Spleen (tissue), 7 donors: Measurements from ENCODE around the gene HAAO.

Source experiments
- CTCF ChIP-seq, 11 experiments: fragments of 200-600 bp in 7 of 11; fragments of 450-650 bp in 4 of 11; sonication (generic) in 4 of 11; IDR thresholded peaks in 8 of 11; conservative IDR thresholded peaks in 3 of 11; 1 replicate in 7 of 11; 2 replicates in 4 of 11; pipeline versions ENCODE4 v1.4.0 to v1.8.0; 2016 to 2021; ENCODE audit warnings: antibody characterized with exemption in 11 of 11, inconsistent platforms in 4 of 11, mild to moderate bottlenecking in 1 of 11
- POLR2AphosphoS5 ChIP-seq, 3 donors: sonication (generic); formaldehyde crosslinking; IDR thresholded peaks; one replicate each; pipeline ENCODE4 v1.5.1; 2017; ENCODE audit warnings: antibody characterized with exemption in 3 of 3
- donor health status: DM: no; HTN: no; CAD: no; lungs with moderate emphysema.
- donor health status: DM: no; HTN: no; CAD: no.
- donor health status: DM: no; HTN: no; CAD: no.

- TF ChIP-seq CTCF (IDR thresholded peaks at IDR 0.05 in 8 of 11, conservative IDR thresholded peaks at IDR 0.05 in 3 of 11), result no peak
- no peak for TF ChIP-seq POLR2AphosphoS5 (IDR thresholded peaks at IDR 0.05)
Observed at GRCh38 chr2:42832289-42832634, 39.9 kb upstream of the HAAO start.
